ENCODE measurements around the gene ITLN2.
A peak's percentile ranks its signal among the peaks of the same experiment; 100 is the strongest.
"Not testable (repeated sequence)": the region's sequence is repeated elsewhere in the genome, so short reads cannot be mapped to it uniquely, and the experiment has no call there.

Gene ITLN2

DNA sequence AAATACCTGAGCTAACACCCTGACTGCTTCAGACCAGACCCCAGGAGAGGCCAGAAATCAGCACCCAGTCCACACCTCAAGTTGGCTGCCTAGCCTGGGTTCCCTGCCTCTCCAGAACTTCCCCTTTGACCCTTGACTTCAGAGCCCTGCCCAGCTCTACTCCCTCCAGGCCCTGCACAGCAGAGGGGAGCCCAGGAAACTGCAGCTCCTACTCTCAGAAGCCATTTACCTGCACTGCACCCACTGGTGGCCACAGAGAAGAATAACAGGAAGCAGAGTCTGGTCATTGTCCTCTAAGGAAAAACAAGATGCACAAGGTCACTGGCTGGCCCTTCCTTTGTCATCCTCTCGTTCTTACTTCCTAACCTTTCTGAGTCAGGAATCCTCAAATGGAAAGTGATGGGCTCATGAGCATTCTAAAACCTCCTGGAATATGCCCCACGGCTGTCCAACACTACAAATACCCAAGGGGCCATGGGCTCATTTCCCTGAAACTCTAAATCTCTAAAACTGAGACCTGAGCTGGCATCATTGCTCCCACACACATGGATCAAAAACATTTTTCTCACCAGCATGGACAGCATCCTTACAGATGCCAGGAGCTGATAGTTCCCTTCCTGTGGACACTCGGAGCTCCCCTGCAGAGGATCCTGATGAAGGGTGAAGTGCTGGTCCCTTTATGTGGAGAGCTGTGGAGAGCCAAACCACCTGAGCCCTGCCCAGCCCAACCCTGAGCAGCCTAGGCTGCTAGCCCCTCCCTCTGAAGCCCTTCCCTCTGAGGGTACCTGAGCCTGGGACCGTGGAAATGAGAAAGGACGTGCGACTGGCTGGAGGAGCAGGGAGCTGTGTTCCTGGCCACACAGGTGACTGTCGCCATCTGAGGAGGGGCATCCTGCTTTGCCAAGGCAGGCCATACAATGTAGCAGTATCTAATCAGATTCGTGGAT is at the start of gene ITLN2:
TSS of gene ITLN2 (minus strand) at position 652 of the 947 bp plus-strand sequence. CDS start at position 584, 68 bp downstream.
- intact Hi-C loops (cut with DNase I): loop anchor here (5.0 kb wide), 1 partner anchor 117 kb away; no protein-coding TSS in a partner anchor
- no peak for DNase-seq

DNA sequence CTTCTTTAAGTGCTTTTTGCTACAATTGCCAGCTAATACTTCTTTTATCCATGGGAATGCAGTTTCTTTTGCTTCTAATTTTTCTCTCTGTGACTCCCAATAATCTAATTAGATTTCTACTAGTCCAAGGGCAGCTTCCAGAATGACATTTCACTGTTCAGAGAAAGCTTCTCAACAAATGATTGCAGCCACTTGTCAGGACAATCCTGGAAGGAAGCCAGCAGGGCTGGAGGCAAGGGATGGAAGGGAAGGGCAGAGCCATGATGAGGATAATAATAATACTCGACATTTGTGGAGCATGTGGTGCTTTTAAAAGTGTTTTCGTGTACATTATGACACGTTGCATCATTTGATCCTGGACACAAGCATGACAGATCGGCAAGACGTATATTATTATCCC is 46.9 kb upstream of the ITLN2 start:
- DNase-seq: no peak

DNA sequence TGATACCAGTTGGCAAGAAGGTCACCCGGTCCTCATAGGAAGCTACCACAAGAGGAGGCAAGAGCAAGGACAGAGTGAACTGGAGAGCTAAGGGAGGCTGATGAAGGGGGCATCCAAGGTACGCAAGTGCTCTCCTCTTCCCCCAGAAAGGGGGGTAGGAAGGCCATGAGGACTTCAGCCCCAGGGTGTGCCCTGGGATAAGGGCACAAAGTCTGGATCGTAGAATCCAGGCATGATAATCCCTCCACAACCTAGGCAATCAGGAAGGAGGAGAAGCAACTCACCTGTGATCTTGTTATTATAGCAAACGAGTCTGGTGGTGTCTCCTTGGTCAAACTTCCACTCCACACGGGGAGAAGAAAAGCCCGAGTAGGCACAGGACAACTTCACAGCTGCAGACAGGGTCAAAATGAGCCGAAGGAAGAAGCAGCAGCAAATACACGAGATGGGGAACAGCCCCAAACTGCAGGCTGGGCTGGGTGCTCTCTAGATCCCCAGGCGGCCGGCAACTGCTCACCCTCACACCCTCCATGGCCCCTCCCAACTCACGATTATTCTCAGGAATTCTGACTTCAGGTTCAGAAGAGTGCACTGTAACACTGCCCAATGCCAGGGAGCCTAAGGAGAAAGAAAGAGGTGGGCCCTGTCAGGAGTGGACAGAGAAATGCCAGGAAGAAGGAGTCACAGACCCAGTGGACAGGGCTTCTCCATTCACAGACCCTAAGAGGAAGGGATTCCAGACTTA is 46.3 kb upstream of the ITLN2 start:
- DNase-seq: no peak
- intact Hi-C loops (cut with DNase I): no loop called here

More for the DNA sequence above, 46.9 kb upstream of the ITLN2 start:
- intact Hi-C loops (cut with DNase I): no loop called here

DNA sequence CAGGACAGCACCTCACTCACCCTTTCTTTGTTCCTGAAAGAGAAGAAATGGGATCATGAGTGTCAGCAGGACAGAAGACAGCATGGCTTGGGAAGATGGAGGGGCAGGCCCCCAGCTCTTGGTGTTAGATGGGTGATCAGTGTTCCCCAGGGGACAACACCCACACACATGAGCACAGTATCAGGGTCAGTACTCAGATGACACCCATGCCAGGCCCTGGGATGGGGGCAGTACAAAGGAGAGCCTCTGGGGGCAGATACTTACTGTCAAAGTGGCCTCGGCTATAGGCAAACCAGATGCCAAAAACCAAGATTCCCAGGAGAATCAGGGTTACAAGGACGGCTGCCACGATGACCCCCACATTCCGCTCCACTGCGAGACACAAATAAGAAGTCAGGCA is 44.8 kb upstream of the ITLN2 start:
- DNase-seq: no peak
- intact Hi-C loops (cut with DNase I): loop anchor here (5.0 kb wide), 1 partner anchor 98 kb away; the partner anchor contains the start of gene KLHDC9

DNA sequence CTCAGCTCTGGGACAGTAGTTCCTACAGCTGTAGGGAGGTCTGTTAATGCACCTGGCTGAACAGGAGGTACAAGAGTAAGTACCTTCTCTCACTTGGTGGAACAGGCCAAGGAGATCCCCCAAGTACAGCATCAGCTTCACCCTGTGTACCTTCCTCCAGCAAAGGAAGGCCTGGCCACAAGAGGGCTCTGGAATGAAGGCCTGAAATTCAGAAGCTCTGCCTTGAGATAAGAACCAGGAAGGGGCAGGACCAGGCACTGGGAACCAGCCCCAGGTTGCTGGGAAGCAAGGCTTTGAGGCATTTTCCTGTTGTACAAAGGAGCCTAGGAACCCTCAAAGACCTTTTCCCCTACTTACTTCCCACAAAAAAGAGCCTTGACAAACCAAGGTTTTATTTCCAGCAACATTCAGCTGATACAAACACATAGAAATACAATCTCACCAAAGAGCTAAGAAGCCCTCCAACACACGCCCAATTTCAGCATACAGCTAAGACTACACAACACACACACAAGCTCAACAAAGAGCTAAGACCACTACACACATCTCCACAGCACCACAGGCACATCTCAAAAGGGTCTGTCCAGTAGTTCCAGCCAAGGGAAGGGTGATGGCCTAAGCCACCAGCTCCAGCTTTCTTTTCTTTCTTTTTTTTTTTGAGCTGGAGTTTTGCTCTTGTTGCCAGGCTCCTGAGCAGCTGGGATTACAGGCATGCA is 42.9 kb upstream of the ITLN2 start:
- peak in 6 of 10 donors; percentile 37 to 92 (median 42) for DNase-seq
- intact Hi-C loops (cut with DNase I): loop anchor here (5.0 kb wide), 1 partner anchor 100 kb away; the partner anchor contains the start of gene KLHDC9

DNA sequence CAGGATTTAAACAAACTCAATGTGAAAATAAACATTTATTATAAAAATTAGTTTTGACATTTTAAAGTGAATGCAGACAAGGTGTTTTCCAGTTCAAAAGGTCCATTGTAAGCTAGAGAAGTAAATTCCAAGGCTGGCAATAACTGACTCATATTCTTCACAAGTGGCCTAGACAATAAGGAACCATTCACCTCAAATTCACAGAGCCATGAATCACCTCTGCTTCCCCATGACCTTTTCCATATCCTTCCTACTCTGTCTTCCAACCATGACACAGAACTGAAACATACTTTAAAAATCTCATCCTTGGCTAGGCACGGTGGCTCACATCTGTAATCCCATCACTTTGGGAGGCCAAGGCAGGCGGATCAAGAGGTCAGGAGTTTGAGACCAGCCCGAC is 41.6 kb upstream of the ITLN2 start:
- DNase-seq: no peak
- intact Hi-C loops (cut with DNase I): loop anchor here (5.0 kb wide), 1 partner anchor 101 kb away; the partner anchor contains the start of gene KLHDC9

DNA sequence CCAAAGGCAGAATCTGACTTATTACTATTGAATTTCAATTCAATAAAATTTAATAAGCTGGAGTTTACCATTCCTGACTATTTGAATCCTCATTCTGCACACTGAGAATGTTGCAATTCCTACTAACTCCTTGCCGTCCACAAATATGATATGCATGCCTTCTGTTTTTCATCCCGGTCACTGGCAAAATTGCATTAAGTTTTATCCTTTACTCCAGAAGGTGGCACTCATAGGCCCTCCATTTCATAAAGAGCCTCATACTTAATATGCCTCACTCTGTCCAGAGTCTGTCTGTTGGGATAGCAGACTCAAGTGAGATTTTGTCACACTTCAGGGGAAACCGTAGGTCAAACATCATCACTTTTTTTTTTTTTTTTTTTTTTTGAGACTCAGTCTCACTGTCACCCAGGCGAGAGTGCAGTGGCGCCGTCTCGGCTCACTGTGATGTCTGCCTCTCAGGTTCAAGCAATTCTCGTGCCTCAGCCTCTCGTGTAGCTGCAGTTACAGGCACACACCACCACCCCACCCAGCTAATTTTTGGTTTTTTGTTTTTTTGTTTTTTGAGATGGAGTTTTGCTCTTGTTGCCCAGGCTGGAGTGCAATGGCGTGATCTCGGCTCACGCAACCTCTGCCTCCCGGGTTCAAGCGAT is 39.1 kb upstream of the ITLN2 start:
- DNase-seq: no peak
- intact Hi-C loops (cut with DNase I): no loop called here

DNA sequence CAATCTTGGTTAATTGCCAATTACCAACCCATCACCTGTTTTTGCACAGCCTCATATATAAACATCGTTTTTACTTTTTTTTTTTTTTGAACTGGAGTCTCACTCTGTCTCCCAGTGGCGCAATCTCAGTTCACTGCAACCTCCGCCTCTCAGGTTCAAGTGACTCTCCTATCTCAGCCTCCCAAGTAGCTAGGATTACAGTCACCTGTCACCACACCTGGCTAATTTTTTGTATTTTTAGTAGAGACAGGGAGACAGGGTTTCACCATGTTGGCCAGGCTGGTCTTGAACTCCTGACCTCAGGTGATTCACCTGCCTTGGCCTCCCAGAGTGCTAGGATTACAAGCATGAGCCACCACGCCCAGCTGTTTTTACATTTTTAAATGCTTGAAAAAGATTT is 37.4 kb upstream of the ITLN2 start:
- intact Hi-C loops (cut with DNase I): not testable (repeated sequence)

DNA sequence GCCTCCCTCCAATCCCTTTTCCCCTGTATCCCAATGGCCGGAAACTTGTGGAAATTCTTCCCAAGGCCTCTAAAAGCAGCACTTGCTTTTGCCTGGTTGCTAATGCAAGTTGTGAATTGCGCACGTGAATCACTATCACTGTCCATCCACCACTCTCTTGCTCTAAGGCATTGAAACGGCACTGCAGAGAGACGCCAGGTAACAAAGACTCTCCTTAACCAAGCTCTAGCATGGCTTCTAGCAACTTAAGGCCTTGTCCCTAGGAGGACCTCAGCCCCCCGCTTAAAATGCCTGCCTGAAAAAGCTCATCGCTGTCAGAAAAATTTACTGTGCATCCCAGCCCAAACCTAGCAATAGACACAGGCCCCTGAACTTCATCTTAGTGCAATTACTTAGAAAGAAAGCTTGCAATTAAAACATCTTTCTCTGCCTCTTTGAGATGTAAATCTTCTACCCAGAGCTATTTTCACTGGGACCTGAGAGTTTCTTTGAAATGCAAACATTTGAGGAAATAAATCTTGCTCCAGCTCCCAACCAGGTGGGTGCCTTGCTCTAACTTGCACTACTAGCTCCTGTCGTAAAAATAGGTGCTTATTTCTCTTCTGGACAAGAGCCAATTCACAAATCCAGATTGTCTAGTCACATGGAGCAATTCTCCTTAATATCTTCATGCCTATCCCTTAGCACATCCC is 32.9 kb upstream of the ITLN2 start:
- no peak for DNase-seq
- intact Hi-C loops (cut with DNase I): no loop called here

More for the DNA sequence above, 37.4 kb upstream of the ITLN2 start:
- DNase-seq: not testable (repeated sequence)

DNA sequence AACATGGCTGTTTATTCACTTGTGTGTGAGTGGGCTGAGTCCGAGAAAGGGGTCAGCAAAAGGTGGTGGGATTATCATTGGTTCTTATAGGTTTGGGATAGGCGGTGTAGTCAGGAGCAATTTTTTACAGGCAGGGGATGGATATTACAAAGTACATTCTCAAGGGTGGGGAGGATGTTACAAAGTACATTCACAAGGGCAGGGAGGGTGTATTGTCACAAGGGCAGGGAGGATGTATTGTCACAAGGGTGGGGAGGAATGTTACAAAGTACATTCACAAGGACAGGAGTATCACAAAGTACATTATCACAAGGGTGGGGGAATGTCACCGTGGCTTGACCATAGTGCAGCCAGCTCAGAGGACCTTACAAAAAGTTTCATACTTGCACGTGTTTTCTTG is 31.1 kb upstream of the ITLN2 start:
- intact Hi-C loops (cut with DNase I): no loop called here
- DNase-seq: no peak

DNA sequence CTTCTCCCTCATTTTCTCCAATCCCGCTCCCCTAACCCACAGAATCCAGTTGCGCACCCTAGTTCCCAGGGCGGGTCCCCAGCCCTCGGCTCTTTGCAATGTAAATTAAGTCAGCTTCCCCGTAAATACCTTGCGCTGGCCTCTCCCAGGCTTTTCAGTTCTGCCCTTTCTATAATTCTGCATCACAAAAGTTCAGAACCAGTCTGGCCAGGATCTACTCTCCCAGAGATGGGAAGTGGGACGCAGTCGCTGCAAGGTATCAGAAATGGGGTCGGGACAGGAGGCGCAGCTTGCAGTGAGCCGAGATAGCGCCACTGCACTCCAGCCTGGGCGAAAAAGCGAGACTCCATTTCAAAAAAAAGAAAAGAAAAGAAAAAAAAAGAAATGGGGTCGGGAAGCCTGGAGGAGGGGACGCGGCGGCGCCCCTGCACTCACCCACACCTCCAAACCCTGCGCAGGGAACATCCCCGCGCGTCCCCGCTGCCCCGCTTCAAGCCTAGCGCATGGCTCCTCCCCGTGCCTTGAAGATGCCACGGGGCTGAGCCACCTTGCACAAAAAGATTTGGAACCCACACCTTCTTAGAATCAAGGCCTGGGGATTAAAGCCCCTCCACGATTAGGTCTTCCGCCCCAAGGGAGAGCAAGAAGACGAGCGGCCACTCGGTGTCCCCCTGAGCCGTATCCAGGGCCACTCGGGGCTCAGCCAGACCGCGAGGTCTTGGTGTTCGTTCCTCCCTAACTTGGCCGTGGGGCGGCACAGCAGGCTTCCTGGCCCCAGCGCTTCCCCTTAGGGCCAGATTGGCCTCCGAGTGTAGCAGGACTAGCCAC is 27.2 kb upstream of the ITLN2 start:
- intact Hi-C loops (cut with DNase I): no loop called here
- DNase-seq: peak in 2 of 10 donors; percentile 10 to 71

DNA sequence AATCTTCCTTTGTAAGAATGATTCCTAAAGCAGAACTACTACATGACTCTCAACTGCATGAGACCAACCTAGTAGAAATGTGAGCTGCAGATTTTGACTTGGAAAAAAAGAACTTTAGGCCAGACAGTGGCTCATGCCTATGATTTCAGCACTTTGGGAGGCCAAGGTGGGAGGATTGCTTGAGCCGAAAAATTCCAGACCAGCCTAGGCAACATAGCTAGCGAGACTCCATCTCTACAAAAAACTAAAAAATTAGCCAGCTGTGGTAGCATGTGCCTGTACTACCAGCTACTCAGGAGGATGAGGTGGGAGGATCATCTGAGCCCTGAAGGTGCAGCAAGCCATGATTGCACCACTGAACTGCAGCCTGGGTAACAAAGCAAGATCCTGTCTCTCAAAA is 24.7 kb upstream of the ITLN2 start:
- intact Hi-C loops (cut with DNase I): no loop called here
- DNase-seq: no peak

DNA sequence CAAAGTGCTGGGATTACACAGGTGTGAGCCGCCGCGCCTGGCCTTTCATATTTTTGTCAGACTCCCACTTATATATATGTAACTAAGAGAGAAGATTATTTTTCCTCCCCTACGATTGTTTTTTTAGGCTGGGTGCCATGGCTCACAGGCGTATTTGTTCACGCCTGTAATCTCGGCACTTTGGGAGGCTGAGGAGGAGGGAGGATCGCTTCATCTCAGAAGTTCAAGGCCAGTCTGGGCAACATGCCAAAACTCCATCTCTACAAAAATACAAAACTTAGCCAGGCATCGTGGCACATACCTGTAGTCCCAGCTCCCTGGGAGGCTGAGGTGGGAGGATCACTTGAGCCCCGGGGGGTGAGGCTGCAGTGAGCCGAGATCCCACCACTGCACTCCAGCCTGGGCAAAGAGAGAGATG is 23.9 kb upstream of the ITLN2 start:
- no peak for DNase-seq

DNA sequence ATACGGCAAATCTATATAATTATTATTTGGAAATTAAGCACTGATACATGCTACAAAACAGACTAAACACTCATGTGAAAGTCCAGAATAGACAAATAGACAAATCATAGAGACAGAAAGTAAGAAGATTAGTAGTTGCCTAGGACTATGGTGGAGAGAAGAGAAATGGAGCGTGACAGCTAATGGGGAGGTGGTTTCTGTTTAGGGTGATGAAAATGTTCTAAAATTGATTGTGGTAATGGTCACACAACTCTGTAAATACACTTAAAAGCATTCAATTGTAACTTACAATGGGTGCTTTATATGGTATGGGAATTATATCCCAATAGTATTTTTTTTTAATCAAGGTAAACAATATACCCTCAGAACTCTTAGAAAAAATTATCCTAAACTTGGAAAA is 20.4 kb upstream of the ITLN2 start:
- no peak for DNase-seq

More for the DNA sequence above, 23.9 kb upstream of the ITLN2 start:
- intact Hi-C loops (cut with DNase I): no loop called here

DNA sequence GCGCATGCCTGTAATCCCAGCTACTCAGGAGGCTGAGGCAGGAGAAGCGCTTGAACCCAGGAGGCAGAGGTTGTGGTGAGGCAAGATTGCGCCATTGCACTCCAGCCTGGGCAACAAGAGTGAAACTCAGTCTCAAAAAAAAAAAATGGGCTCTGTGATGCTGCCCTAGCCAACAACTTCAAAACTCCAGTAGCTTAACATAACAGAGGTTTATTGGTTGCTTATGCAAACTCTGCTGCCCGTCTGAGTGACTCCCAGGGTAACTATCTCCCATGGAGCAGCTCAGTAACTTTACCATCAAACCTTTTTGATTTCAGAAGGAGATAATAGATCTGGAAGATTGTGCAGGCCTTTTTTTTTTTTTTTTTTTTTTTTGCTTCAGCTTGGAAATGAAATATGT is 18.9 kb upstream of the ITLN2 start:
- intact Hi-C loops (cut with DNase I): no loop called here
- no peak for DNase-seq

More for the DNA sequence above, 20.4 kb upstream of the ITLN2 start:
- intact Hi-C loops (cut with DNase I): no loop called here

DNA sequence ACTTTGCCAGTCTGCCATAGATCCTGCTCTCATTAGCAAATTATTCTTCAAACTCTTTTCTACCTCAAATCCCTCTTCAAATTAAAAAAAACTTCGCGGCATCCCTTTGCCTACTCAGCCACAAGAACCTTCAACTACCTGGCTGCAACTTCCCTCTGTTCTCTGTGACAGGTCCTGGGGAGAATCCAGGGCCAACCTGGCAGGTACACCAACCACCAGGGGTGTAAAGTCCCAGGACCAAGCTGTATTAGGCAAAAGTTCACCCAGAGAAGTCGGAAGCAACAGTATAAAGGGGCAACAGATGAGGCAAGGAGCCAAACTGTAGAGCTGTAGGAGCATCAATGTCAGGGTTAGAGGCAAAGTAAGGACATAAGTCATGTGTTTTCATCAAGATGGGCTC is 18.3 kb upstream of the ITLN2 start:
- intact Hi-C loops (cut with DNase I): no loop called here
- no peak for DNase-seq

DNA sequence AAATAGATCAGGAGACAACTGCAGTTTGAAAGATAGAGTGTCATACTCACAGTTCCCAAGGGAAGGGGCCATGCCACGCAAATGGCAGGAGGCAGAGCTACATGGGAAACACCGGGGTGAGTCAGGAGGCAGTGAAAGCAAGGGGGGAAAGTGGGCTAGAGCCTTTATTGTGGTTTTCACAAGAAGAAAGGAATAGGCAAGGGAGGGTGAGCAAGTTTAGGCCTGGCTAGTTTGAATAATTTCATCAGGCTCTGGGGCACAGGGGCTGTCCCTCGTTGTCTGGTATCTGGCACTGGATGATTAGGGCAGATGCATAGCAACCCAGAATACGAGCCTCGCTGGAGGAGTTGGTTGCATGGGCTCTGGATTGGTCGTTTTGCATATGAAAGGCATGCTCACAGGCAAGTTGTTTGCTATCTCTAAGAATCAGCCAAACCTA is 17.0 kb upstream of the ITLN2 start:
- intact Hi-C loops (cut with DNase I): loop anchor here (1.0 kb wide), 1 partner anchor 54 kb away; no protein-coding TSS in a partner anchor
- DNase-seq: no peak

DNA sequence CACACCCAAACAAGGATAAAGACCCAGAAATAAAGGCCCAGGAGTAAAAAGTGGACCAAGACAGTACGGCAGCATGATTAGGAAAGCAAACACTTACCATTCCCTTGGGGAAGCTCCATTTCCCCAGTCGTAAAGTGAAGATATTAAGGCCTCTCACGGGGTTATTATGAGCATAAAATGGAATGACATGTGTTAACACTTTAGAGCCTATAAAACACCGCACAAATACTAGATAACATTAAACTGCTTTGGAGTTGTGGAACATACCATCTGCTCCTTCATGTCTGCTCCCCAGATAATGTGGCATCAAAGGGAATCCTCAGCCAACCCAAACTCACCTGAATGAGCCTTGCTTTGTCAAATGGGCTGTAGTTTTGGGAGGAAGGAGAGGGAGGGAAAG is 8.9 kb upstream of the ITLN2 start:
- DNase-seq: no peak
- intact Hi-C loops (cut with DNase I): no loop called here
